A673 (cell line): ENCODE measurements around the gene TMEM192. TPM values are rescaled to one million over a fixed set of nuclear protein-coding genes. Genes with fewer than 3 reads are reported as not detected.

Experiments used
- BruUV-seq: library from RNA; stranded (reverse); fragments of 400-500 nt; replicated peaks from 2 replicates; lab custom pipeline; 2021; lab: Mats Ljungman, UMichigan
- CTCF ChIA-PET: fragments of 300-600 bp; sonication (Branson Sonifier 250); formaldehyde crosslinking; loops from one replicate; lab custom pipeline; 2022; ENCODE audit warnings: antibody characterized with exemption; lab: Charles Lee
- POLR2A ChIA-PET: fragments of 300-600 bp; sonication (Branson Sonifier 250); formaldehyde crosslinking; loops from one replicate; lab custom pipeline; 2022; ENCODE audit warnings: antibody characterized with exemption; ENCODE audit not compliant: low non-redundant PET; lab: Charles Lee
- DNase-seq: peaks from one replicate; pipeline ENCODE4 v3.0.0-alpha.2; 2015; ENCODE audit warnings: low spot score
- H3K27ac ChIP-seq: fragments of 200-600 bp; sonication (generic); 2 replicates; pipeline ENCODE4 v1.5.1; 2016; ENCODE audit warnings: mixed run types, low read depth, mild to moderate bottlenecking, mixed read lengths, antibody characterized with exemption, low read length; ENCODE audit not compliant: poor library complexity, severe bottlenecking
- H3K27me3 ChIP-seq: fragments of 200-600 bp; sonication (generic); replicated peaks from 2 replicates; pipeline ENCODE4 v1.6.1; 2017; ENCODE audit warnings: mixed run types, low read depth, mild to moderate bottlenecking, mixed read lengths, antibody characterized with exemption, low read length; ENCODE audit not compliant: insufficient read depth, poor library complexity
- H3K36me3 ChIP-seq: fragments of 200-600 bp; sonication (generic); 2 replicates; pipeline ENCODE4 v1.6.1; 2016; ENCODE audit warnings: mixed run types, mild to moderate bottlenecking, mixed read lengths, antibody characterized with exemption, low read length; ENCODE audit not compliant: insufficient read depth, poor library complexity, severe bottlenecking
- H3K4me1 ChIP-seq: fragments of 200-600 bp; sonication (generic); 2 replicates; pipeline ENCODE4 v1.6.1; 2017; ENCODE audit warnings: mixed run types, mild to moderate bottlenecking, mixed read lengths, antibody characterized with exemption, low read length; ENCODE audit not compliant: insufficient read depth, poor library complexity, severe bottlenecking
- H3K4me3 ChIP-seq: fragments of 200-600 bp; sonication (generic); 2 replicates; pipeline ENCODE4 v1.5.1; 2016; ENCODE audit warnings: low read depth, mixed run types, mild to moderate bottlenecking, mixed read lengths, low read length; ENCODE audit not compliant: poor library complexity, severe bottlenecking
- H3K9me3 ChIP-seq: fragments of 200-600 bp; sonication (generic); 2 replicates; pipeline ENCODE4 v1.6.1; 2016; ENCODE audit warnings: mixed run types, low read depth, mild to moderate bottlenecking, mixed read lengths, antibody characterized with exemption, low read length; ENCODE audit not compliant: poor library complexity, severe bottlenecking
- EZH2 ChIP-seq: fragments of 200-600 bp; sonication (generic); IDR thresholded peaks from 2 replicates; pipeline ENCODE4 v1.6.1; 2017; ENCODE audit warnings: borderline replicate concordance, low read depth, mild to moderate bottlenecking, mixed read lengths, antibody characterized with exemption, low read length; ENCODE audit not compliant: poor library complexity, severe bottlenecking
- intact Hi-C: fragments of 100-400 bp; cut with micrococcal nuclease; formaldehyde crosslinking; loops from one replicate; pipeline ENCODE4 v1.10.0; 2022; ENCODE audit not compliant: unreplicated experiment
- total RNA-seq: library from RNA; stranded (reverse); gene quantifications from 2 replicates; pipeline ENCODE4 v1.2.3, GENCODE V29; 2021
- TF ChIP-seq, protein P1 (sequence below): fragments of 300-800, 200-600 bp; sonication (generic); conservative IDR thresholded peaks from 2 replicates; pipeline ENCODE4 v1.5.1; 2017; ENCODE audit warnings: low read depth, mild to moderate bottlenecking, antibody characterized with exemption, low read length, moderate library complexity, mixed read lengths

Gene TMEM192
- total RNA-seq, 1 experiment from 2014 or later = 9.9 TPM

DNA sequence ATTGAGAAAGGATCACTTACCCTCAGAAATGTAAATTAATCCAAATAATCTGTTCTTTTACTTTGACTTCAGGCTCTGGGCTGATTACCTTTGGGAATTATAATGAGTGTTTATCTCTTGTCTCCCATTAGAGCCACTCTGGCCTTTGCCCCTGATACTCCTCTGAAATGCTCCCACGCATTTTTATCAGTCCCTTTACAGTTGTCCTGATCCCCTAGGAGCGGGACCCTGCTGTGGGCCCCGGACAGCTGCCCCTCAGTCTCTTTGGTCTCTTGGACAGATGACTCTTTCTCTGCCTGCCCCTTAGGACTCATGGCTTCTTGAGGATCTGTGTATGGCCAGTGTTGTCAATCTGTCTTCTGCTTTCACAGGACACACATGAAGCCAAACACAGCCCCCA lies 60.0 kb downstream of the TMEM192 start:
- CTCF ChIA-PET = no interaction called here
- POLR2A ChIA-PET = no interaction called here
- Histone ChIP-seq H3K27ac (no peak overlapping the region), H3K36me3 (no peaks in the 10 kb centered on the region), H3K27me3 (no peaks in the 10 kb centered on the region), H3K4me1 (no peaks in the 10 kb centered on the region), H3K4me3 (no peak overlapping the region), H3K9me3 (no peaks in the 10 kb centered on the region)
- BruUV-seq = no TSS peak
- intact Hi-C loops = no loop called here
- no peak for TF ChIP-seq EZH2
- TF ChIP-seq, protein P1, sequence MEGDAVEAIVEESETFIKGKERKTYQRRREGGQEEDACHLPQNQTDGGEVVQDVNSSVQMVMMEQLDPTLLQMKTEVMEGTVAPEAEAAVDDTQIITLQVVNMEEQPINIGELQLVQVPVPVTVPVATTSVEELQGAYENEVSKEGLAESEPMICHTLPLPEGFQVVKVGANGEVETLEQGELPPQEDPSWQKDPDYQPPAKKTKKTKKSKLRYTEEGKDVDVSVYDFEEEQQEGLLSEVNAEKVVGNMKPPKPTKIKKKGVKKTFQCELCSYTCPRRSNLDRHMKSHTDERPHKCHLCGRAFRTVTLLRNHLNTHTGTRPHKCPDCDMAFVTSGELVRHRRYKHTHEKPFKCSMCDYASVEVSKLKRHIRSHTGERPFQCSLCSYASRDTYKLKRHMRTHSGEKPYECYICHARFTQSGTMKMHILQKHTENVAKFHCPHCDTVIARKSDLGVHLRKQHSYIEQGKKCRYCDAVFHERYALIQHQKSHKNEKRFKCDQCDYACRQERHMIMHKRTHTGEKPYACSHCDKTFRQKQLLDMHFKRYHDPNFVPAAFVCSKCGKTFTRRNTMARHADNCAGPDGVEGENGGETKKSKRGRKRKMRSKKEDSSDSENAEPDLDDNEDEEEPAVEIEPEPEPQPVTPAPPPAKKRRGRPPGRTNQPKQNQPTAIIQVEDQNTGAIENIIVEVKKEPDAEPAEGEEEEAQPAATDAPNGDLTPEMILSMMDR = no peak
- DNase-seq = no peak

DNA sequence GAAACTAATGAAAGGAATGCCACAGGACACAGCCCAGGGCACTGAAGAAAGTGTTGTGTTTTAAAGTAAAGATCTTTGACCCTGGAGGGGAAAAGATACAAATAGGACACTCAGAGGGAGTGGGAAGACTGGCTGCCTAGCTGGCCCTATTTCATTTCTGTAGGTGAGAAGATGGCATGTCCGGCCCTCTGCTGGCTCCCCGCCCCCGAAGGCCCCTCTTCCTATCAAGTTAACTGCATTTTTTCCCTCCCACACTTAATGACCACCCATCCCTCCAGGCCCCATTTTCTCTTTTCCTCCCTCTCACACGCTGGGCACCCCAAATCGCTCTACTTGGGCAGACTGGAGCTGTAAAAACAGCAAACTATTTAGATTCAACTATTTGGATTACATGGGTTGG lies 64.5 kb downstream of the TMEM192 start:
- ChIA-PET POLR2A (interaction anchor here (0.5 kb wide), 1 partner anchor 71 kb away, joined by 4 read pairs; no protein-coding TSS in a partner anchor), CTCF (no interaction called here)
- no peak for DNase-seq
- BruUV-seq = no TSS peak
- intact Hi-C loops = no loop called here
- Histone ChIP-seq H3K27ac (no peak overlapping the region), H3K9me3 (no peaks in the 10 kb centered on the region), H3K4me1 (no peaks in the 10 kb centered on the region), H3K36me3 (no peaks in the 10 kb centered on the region), H3K4me3 (no peak overlapping the region), H3K27me3 (no peaks in the 10 kb centered on the region)
- TF ChIP-seq, protein P1 = no peak
- no peak for TF ChIP-seq EZH2

DNA sequence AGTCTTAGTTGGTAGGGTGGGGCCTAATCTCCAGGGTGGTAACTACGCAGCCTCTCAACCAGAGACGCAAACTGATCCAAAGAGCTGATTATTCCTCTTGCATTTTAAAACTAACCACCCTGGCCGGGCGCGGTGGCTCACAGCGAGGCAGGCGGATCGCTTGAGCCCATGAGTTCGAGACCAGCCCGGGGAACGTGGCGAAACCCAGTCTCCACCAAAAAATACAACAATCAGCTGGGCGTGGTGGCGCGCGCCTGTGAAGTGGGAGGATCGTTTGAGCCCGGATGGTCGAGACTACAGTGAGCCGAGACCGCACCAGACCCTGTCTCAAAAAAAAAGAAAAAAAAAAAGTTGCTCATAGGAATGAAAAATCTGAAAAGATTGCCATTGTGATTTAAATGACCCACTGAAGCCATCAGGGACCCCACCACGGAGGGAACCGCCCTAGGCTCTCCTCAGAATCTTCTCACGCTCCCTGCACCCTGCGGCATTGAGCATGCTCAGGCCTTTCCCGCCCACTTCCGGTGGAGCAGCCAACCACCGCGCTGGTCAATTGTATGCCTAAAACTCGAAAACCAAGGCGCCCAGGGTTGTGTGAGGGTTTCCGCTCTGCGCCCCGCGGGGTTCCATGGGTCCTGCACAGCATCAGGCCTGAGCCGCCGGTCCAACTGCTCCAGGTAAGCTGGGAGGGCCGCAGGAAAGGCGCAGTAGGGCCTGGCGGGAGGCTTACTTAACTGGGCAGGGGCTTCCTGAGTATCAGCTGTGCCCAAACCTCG lies 81.0 kb downstream of the TMEM192 start, which contains the start of gene TRIM60:
TRIM60 (plus strand) TSS at position 564 of the 776 bp plus-strand sequence. CDS start 8,074 bp downstream, outside the sequence.
- TF ChIP-seq, protein P1 = no peak
- no peak for TF ChIP-seq EZH2
- H3K27ac ChIP-seq = no peak within 1 kb of the TSS
- no peaks in the 10 kb centered on the region for H3K36me3 ChIP-seq
- H3K9me3 ChIP-seq = no peaks in the 10 kb centered on the region
- no peak within 1 kb of the TSS for H3K4me3 ChIP-seq
- ChIA-PET POLR2A (no interaction called here), CTCF (interaction anchor here (0.5 kb wide), 1 partner anchor 13 kb away, joined by 6 read pairs; no protein-coding TSS in a partner anchor)
- BruUV-seq = no TSS peak
- intact Hi-C loops = no loop called here
- DNase-seq = no peak
- no peaks in the 10 kb centered on the region for H3K27me3 ChIP-seq
- H3K4me1 ChIP-seq = no peaks in the 10 kb centered on the region
